ENCODE measurements around the gene CARD14.
"Not testable (repeated sequence)": the region's sequence is repeated elsewhere in the genome, so short reads cannot be mapped to it uniquely, and the experiment has no call there.

CARD14 gene

DNA sequence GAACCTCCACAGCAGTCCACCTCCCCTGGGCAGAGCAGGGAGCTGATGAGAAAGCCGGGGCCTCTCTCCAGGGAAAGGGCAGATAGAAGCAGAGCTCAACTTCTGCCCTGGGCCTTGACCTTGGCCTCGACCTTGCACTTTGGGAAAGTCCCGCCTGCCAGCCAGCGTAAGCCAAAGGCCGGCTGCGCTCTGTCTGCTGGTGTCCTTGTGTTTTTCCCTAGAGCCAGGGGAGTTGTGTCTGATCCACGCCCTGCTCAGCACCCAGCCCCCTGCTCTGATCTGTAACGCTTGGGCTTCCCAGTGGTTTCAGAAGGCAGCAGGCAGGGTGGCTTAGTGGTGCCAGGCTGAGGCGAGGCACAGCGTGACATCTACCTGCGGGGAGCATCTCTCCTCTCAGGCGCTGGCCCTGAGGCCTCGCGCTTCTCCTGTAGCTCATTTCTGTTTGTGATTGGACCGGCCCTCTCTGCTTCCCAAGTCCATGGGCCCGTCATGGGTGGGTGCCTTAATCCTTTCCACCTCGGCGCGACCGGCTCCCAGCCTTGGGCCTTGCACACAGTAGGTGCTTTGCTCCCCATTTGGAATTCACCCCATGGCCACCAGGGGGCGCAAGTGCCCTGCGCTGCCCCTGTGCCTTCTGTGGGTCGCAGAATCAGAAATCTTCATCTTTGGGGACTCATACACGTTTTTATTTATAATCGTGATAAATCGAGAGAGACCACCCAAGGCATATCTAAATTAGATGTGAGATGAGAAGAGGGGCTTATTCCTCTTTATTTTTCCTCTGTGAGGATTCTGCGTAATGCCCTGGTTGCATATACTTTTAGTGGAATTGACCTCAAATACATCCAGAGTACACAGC, 26.1 kb downstream of the CARD14 start:
- no peak overlapping the region for H2AFZ ChIP-seq (ENCODE audit: low read depth)

DNA sequence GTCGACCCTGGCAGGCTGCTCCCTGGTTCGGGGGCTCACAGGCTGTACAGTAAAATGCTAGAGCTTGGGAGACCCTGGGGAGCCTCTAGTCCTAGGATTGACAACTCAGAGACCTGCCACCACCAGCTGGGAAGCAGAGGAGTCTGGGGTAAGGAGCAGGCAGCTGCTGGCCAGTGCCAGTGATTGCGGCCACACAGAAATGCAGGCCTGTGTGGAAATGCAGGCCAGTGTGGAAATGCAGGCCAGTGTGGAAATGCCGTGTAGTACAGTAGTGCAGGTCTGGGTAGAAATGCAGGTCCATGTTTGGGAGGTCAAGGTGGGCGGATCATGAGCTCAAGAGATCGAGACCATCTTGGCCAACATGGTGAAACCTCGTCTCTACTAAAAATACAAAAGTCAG, 26.8 kb downstream of the CARD14 start:
- no peak overlapping the region for H2AFZ ChIP-seq (ENCODE audit: low read depth)
- no peak overlapping the region for H3K9ac ChIP-seq
- no peaks in the 10 kb centered on the region for H3K79me2 ChIP-seq (ENCODE audit: insufficient read depth, low read depth)
- TF ChIP-seq, protein P1, sequence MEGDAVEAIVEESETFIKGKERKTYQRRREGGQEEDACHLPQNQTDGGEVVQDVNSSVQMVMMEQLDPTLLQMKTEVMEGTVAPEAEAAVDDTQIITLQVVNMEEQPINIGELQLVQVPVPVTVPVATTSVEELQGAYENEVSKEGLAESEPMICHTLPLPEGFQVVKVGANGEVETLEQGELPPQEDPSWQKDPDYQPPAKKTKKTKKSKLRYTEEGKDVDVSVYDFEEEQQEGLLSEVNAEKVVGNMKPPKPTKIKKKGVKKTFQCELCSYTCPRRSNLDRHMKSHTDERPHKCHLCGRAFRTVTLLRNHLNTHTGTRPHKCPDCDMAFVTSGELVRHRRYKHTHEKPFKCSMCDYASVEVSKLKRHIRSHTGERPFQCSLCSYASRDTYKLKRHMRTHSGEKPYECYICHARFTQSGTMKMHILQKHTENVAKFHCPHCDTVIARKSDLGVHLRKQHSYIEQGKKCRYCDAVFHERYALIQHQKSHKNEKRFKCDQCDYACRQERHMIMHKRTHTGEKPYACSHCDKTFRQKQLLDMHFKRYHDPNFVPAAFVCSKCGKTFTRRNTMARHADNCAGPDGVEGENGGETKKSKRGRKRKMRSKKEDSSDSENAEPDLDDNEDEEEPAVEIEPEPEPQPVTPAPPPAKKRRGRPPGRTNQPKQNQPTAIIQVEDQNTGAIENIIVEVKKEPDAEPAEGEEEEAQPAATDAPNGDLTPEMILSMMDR (conservative IDR thresholded peaks at IDR 0.05; ENCODE audit: low read depth, low read length) = no peak
- no peaks in the 10 kb centered on the region for H3K36me3 ChIP-seq (ENCODE audit: insufficient read depth)
- H3K27ac ChIP-seq = no peak overlapping the region
- no peaks in the 10 kb centered on the region for H3K4me1 ChIP-seq (ENCODE audit: low read depth, poor library complexity, severe bottlenecking)
- no peak overlapping the region for H3K4me2 ChIP-seq
- no peak overlapping the region for H3K4me3 ChIP-seq (IDR thresholded peaks at IDR 0.05; ENCODE audit: insufficient read depth, low read depth, low read length)
- peaks cover 13% of the 10 kb centered on the region; the same call in 1 of the 2 replicates for H3K27me3 ChIP-seq (ENCODE audit: insufficient read depth, low read depth)
- no peaks in the 10 kb centered on the region for H4K20me1 ChIP-seq (ENCODE audit: insufficient read depth)

More for the DNA sequence above, 26.1 kb downstream of the CARD14 start:
- Histone ChIP-seq H3K36me3 (ENCODE audit: insufficient read depth) (no peaks in the 10 kb centered on the region), H3K4me2 (no peak overlapping the region), H3K27ac (no peak overlapping the region), H3K4me3 (IDR thresholded peaks at IDR 0.05; ENCODE audit: insufficient read depth, low read depth, low read length) (no peak overlapping the region), H3K27me3 (ENCODE audit: insufficient read depth, low read depth) (peaks cover 16% of the 10 kb centered on the region; the same call in 1 of the 2 replicates), H3K9ac (no peak overlapping the region), H4K20me1 (ENCODE audit: insufficient read depth) (no peaks in the 10 kb centered on the region), H3K79me2 (ENCODE audit: insufficient read depth, low read depth) (no peaks in the 10 kb centered on the region), H3K4me1 (ENCODE audit: low read depth, poor library complexity, severe bottlenecking) (no peaks in the 10 kb centered on the region)
- TF ChIP-seq, protein P1 (conservative IDR thresholded peaks at IDR 0.05; ENCODE audit: low read depth, low read length) = peak; percentile 98

DNA sequence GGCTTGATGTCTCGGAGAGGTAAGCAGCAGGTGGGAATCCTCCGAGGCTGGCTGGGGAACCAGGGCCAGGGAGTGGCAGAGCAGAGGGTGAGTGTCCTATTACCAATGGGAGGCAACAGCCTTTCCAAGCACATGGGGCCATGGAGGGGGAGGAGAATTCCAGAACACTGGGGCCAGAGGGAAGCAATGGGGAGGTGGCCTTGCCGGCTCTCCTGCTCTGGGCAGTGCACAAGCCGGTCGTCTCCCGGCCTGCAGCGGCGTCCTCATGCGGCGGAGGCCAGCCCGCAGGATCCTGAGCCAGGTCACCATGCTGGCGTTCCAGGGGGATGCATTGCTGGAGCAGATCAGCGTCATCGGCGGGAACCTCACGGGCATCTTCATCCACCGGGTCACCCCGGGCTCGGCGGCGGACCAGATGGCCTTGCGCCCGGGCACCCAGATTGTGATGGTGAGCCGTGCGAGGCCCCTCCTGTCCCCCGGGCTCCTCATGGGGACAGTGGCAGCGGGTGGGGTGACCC, 28.4 kb downstream of the CARD14 start:
- Histone ChIP-seq H3K4me3 (IDR thresholded peaks at IDR 0.05; ENCODE audit: insufficient read depth, low read depth, low read length) (no peak overlapping the region), H3K36me3 (ENCODE audit: insufficient read depth) (no peaks in the 10 kb centered on the region), H3K4me2 (no peak overlapping the region)

DNA sequence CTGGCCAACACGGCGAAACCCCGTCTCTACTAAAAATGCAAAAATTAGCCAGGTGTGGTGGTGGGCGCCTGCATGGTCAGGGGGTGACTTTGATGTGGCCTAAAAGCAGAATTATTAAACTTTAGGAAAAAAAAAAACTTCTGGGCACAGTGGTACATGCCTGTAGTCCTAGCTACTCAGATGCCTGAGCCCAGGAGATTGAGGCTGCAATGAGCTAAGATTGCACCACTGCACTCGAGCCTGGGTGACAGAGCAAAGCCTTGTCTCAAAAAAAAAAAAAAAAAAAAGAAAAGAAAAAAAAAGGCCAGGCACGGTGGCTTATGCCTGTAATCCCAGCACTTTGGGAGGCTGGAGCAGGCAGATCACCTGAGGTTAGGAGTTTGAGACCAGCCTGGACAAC, 29.5 kb downstream of the CARD14 start:
- H2AFZ ChIP-seq (ENCODE audit: low read depth); H3K27ac ChIP-seq; H3K79me2 ChIP-seq (ENCODE audit: insufficient read depth, low read depth); H3K4me3 ChIP-seq (IDR thresholded peaks at IDR 0.05; ENCODE audit: insufficient read depth, low read depth, low read length); H3K9ac ChIP-seq; H4K20me1 ChIP-seq (ENCODE audit: insufficient read depth); H3K4me2 ChIP-seq; H3K27me3 ChIP-seq (ENCODE audit: insufficient read depth, low read depth); H3K36me3 ChIP-seq (ENCODE audit: insufficient read depth); H3K4me1 ChIP-seq (ENCODE audit: low read depth, poor library complexity, severe bottlenecking): not testable (repeated sequence)

More for the DNA sequence above, 28.4 kb downstream of the CARD14 start:
- H3K79me2 ChIP-seq (ENCODE audit: insufficient read depth, low read depth) = no peaks in the 10 kb centered on the region
- no peak overlapping the region for H3K9ac ChIP-seq
- no peak overlapping the region for H3K27ac ChIP-seq
- TF ChIP-seq, protein P1 (conservative IDR thresholded peaks at IDR 0.05; ENCODE audit: low read depth, low read length) = no peak
- H2AFZ ChIP-seq (ENCODE audit: low read depth) = no peak overlapping the region
- H4K20me1 ChIP-seq (ENCODE audit: insufficient read depth) = no peaks in the 10 kb centered on the region
- no peaks in the 10 kb centered on the region for H3K4me1 ChIP-seq (ENCODE audit: low read depth, poor library complexity, severe bottlenecking)
- no peaks in the 10 kb centered on the region; the same call in 1 of the 2 replicates for H3K27me3 ChIP-seq (ENCODE audit: insufficient read depth, low read depth)

DNA sequence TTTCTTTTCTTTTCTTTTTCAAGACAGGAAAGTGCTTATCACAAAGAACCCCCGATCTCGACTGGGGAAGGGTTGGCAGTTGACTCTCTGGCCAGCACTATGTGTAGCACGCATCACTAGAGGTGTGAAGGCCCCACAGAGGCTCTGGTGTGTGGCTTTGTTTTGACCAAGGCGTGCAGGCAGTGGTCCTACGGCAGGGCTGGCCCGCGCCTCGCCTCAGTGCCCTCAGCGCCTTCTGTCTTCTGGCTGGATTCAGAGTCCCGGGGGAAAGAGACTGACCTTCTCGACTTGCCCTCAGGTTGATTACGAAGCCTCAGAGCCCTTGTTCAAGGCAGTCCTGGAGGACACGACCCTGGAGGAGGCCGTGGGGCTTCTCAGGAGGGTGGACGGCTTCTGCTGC, 31.6 kb downstream of the CARD14 start:
- no peak overlapping the region for H3K27ac ChIP-seq
- H3K79me2 ChIP-seq (ENCODE audit: insufficient read depth, low read depth) = no peaks in the 10 kb centered on the region
- no peak overlapping the region for H3K4me2 ChIP-seq
- TF ChIP-seq, protein P1 (conservative IDR thresholded peaks at IDR 0.05; ENCODE audit: low read depth, low read length) = no peak
- no peaks in the 10 kb centered on the region for H3K4me1 ChIP-seq (ENCODE audit: low read depth, poor library complexity, severe bottlenecking)
- no peak overlapping the region for H3K4me3 ChIP-seq (IDR thresholded peaks at IDR 0.05; ENCODE audit: insufficient read depth, low read depth, low read length)
- no peak overlapping the region for H2AFZ ChIP-seq (ENCODE audit: low read depth)
- no peaks in the 10 kb centered on the region for H4K20me1 ChIP-seq (ENCODE audit: insufficient read depth)
- H3K9ac ChIP-seq = no peak overlapping the region
- no peaks in the 10 kb centered on the region for H3K36me3 ChIP-seq (ENCODE audit: insufficient read depth)
- H3K27me3 ChIP-seq (ENCODE audit: insufficient read depth, low read depth) = no peaks in the 10 kb centered on the region
